Ramos (cell line): ENCODE data around the gene IGSF21.

Source experiments
- in situ Hi-C: fragments of 300-500 bp; cut with MboI; formaldehyde crosslinking; loops from one replicate; pipeline ENCODE4 v1.14.3; 2022; ENCODE audit warnings: low sequenced_read_pairs; ENCODE audit not compliant: unreplicated experiment

IGSF21 gene

DNA sequence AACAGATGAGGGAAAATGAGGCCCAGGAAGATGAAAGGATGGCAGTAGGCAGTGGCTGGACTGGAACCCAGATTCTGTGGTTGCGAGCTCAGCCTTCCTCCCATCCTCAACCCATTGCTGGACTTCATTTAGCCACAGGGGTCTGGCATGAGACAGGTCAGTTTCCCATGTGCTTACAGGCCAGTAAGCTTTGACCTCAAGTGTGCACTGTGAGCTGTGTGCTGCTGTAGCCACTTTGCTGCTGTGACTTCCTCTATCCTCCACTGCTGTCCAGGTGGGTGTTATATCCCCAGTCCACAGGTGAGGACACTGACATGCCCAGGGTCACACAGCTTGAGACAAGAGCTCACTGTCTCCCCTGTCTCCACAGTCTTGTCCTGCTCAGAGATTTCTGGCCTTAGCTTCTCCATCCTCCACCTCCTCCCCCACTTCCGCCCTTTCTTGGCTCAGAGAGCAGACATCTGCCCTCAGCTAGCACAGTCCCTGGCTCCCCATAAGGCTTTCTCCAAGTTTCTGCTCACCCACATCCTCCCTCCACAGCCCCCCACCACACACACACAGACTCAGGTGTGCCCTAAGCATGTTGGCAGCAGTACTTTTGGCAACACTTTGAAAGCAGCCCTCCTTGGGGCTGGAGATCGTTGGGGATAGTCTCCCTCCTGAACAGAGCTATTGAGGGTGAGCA is 7.3 kb downstream of the IGSF21 start:
- in situ Hi-C loops = loop anchor here (25.0 kb wide), 1 partner anchor 453 kb away; no protein-coding TSS in a partner anchor

DNA sequence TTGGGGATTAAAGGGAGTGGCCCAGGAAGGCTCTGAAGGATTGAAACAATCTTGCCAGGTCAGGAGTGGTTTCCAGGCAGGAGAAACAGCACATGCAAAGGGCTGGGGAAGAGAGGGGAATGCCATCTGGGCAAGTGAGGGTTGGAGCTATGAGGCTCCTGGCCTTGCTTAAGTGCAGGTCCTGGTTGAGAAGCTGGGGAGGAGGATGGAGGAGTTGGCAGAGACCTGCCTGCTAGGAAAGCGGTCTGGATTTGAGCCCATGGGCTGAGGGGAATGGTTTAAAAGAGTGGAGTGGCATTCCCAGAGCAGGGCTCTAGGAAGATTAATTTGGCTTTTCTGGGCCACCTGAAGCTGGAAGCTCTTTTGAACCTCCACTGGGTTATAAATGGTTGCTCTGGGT is 9.2 kb downstream of the IGSF21 start:
- in situ Hi-C loops = loop anchor here (25.0 kb wide), 1 partner anchor 454 kb away; no protein-coding TSS in a partner anchor

DNA sequence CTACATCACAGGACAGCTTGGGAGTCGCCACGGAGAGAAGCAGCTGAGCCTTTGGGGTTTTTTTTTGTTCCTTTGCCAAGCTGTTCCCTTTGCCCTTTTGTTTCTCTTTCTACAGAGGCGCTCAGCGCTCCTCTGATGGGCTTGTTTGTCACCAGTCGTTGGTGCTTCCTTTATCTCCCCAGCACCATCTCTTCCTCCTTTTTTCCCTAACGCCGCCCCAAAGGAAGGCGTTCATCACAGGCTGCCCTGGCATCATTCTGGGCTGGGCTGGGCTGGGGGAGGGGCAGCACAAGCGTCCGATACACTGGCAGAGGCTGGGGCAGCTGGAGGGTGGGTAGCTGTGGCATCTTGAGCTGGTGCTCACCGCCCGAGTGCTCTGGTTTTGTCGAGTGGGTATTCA is 10.5 kb downstream of the IGSF21 start:
- in situ Hi-C loops = loop anchor here (25.0 kb wide), 1 partner anchor 456 kb away; no protein-coding TSS in a partner anchor

DNA sequence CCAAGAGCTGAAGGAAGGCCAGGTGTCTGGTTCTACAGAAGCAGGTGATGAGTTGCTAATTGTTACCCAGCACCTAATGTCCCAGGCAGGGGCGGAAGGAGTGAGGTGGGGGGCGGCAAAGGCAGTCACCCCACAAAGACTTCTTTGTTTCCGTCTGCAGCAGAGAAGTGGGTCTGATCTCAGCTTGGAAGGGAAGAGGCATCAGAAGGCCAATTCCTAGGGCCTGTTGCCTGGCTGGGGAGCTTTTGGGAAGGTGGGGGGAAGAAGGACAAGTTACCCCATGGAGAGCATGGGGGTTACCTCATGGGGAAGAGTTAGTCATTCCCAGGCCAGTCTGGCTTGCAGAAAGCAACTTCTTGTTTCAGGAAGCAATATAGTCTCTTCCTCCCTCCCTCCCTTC is 10.9 kb downstream of the IGSF21 start:
- in situ Hi-C loops = loop anchor here (25.0 kb wide), 1 partner anchor 456 kb away; no protein-coding TSS in a partner anchor

DNA sequence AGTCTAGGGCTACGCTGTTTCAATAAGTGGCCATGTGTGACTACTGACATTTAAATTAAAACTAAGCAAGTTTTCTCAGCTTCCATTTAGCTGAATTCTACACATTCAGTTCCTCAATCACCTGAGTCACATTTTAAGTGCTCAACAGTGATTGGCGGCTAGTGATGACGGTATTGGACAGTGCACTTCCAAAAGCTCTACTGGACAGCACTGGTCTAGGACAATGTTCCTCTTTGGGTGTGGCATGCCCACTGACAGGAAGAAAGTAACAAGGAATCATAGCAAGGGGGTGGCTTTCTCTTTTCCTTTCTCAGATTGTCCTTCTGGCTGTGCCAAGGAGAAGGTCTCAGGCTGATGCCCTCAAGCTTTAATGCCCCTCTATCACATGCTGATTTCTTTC is 11.7 kb downstream of the IGSF21 start:
- in situ Hi-C loops = loop anchor here (25.0 kb wide), 1 partner anchor 457 kb away; no protein-coding TSS in a partner anchor

DNA sequence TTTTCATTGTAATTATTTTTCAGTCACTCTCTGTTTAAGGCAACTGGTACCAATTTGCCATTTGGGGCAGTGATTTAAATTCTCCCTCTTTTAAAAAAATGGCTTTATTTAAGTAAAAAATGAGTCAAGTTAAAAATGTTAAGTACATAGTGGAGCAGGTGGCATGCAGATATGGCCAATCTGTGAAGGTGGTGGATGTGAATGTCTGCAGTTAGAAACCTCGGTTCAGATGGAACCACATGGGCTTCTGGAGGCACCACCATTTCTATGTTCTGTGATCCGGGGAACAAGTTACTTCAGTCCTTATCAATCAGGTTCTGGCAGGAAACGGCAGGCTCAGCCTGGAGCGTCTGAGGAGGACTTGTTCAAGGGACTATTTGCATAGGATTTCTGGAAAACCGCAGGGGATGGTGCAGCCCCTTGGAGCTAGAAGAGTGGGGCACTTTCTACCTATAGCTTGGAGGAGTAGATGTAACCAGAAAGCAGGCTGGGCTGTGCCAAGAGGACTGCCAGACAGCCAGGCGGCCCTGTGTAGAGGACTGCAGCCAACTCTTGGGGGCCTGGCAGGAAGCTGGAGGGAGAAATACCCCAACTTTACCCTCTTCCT is 12.3 kb downstream of the IGSF21 start:
- in situ Hi-C loops = loop anchor here (25.0 kb wide), 1 partner anchor 458 kb away; no protein-coding TSS in a partner anchor

DNA sequence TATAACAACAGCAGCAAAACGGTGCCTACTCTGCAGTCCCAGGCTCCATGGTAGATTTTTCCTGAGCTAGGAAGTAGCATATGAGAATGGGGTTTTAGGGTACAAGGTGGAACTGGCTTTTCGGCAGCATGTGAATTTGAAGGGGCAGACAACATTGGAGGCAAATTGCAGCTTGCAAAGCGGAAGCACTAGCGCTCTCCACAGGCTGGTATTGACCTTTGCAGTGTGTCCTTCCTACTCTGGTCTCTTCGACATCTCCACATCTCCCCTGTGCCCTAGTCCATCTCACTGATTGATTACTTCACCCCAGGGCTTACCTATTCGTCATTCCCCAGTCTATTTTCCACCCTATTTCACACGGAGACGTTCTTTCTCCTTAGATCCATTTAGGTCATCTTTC is 13.0 kb downstream of the IGSF21 start:
- in situ Hi-C loops = loop anchor here (25.0 kb wide), 1 partner anchor 458 kb away; no protein-coding TSS in a partner anchor

DNA sequence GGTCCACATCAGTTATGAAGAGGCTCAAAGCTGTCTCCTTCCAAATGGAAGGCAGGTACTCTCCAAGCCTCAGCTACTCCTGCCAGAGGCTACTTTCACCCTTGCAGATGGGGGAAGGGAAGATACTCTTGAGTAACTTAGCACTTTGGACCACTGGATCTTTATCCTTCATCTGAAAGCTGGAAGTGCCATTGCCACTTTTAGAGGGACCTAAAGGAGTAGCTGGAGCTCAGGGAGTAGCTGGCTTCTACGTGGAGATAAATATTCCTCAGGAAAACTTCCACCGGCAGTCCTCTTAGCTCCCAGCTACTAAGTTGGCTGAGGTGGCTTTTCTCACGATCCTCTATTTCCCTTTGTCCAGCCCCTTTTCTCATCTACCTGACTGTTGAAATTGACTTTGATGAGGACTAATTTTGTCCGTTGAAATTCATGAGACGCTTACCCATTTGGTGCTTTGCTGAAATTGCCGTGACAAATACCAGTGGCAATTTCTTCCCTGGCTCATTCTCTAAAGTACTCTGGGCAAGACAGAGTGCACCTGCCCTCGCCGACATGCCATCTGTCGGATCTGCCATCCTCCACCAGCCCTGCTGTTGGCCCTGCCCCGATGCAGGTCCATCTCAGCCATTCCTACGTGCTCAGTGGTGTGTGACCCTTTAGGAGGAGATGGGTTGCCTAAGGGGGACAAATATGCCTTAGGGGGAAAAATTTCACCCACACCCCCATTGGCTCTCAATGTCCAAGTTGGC is 13.6 kb downstream of the IGSF21 start:
- in situ Hi-C loops = loop anchor here (25.0 kb wide), 1 partner anchor 459 kb away; no protein-coding TSS in a partner anchor

DNA sequence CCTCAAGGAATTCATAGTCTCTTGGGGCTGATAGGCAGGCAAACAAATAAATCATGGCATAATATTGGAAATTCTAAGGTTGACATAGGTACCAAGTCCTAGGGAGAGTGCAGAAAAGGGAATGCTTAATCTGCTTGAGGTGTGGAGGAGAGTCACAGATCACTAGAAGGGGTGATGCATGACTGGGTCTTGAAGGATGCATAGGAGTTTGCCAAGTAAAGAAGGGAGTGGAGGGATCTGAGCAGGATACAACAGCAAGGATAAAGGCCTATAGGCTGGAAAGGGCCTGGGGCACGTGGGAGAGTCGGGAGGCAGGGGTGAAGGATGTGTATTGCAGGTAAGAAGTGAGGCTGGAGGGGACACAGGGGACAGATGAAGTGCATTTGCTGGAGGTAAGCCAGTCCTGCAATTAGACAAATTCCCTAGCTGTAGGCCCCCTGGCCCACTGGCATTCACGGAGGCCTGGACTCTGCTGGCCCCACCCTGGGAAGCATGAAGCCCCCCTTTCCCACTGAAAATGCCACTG is 15.9 kb downstream of the IGSF21 start:
- in situ Hi-C loops = loop anchor here (25.0 kb wide), 1 partner anchor 461 kb away; no protein-coding TSS in a partner anchor

DNA sequence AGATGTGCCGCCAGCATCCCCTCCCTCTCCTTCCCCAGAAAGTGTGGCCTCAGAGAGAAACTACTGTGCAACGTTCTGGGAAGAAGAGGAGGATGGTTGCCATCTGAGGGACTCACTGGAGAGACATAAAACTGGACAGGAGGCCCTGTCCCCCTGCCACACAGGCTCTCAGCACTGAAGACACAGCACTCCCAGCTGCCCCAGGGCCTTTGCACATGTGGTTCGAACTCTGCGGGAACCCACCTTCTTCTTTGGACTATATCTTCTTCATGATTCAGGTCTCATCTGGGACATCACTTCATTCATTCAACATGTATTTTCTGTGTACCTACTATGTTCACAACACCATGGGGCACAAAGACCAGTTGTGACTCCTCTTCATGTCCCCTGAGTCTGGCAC is 17.4 kb downstream of the IGSF21 start:
- in situ Hi-C loops = loop anchor here (25.0 kb wide), 1 partner anchor 463 kb away; no protein-coding TSS in a partner anchor

DNA sequence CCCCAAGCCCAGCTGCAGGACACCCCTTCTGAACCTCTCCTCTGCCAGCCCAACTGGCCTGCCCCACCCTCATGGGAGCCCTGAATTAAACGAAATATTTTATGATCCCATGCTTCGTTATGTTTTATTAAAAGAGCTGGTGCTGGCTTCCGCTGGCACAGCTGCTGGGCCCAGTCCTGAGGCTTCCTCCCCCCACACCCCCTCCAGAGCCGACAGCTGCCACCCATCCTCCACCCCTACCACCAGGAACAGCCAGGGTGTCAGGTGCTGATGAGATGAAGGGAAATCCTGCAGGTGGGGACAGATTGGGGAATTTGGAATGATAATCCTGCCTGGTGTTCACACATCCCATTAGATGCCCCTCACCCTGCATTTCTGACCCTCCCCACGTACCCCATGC is 19.0 kb downstream of the IGSF21 start:
- in situ Hi-C loops = no loop called here

DNA sequence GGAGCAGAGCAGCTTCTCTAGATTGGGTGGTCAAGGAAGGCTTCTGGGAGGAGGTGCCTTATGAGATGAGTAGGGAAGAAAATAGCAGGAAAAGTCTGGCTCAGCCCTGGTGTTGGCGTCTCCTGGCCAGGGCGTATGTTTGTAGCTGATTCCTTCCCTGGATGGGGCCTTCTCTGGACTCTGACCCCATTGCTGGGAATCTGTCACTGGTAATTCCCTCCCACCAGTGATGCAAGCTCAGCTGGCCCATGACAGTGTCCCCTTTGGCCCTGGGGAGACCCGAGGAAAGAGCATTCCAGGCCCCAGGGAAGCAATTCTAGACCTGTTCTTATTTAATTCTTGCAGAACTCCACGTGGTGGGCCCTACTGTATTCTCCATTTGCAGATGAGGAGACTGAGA is 20.7 kb downstream of the IGSF21 start:
- in situ Hi-C loops = no loop called here

DNA sequence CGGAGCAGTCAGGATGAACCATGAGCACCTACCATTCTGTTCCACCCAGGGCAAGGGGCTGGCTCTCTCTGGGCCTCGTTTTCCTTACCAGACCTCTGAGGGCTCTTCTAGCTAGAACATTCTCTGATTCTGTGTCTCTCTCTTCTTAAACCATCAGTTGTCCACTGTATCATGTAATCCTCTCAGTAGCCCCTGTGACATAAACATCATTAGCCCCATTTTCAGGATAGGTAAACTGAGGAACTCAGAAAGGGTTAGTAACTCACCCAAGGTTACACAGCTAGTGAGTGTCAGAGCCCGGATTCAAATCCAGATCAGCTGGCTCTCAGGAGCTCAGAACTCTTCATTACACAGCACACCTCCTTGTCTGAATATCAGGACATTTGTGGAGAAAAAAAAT is 22.8 kb downstream of the IGSF21 start:
- in situ Hi-C loops = no loop called here

DNA sequence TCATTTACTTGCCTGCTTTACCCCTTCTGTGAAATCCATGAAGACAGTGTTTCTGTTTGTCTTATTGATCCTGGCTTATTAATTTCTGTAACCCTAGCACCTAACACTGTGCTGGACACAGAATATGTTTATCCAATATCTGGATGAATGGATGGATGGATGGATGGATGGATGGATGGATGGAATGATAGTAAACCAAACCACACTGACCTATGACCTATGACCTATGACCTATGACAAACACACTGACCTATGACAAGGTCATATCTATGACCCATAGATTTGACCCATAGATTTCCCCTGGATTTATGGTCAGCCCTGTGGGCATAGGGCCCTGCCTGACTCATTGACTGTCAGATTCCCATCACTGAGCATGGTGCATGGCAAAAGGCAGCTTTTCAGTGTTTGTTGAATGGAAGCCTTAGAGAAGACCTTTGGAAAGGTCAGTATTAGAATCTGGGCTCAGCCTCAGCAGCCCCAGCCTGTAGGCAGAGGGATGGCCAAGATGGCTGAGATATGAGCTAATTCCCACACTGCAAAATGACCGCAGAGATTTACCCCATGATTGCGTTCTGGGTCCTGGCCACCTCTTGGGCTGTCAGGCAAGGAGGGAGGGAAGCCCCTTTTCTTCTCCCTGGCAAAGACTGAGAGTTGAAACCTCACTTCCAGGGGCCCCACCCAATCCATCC is 24.6 kb downstream of the IGSF21 start:
- in situ Hi-C loops = no loop called here

DNA sequence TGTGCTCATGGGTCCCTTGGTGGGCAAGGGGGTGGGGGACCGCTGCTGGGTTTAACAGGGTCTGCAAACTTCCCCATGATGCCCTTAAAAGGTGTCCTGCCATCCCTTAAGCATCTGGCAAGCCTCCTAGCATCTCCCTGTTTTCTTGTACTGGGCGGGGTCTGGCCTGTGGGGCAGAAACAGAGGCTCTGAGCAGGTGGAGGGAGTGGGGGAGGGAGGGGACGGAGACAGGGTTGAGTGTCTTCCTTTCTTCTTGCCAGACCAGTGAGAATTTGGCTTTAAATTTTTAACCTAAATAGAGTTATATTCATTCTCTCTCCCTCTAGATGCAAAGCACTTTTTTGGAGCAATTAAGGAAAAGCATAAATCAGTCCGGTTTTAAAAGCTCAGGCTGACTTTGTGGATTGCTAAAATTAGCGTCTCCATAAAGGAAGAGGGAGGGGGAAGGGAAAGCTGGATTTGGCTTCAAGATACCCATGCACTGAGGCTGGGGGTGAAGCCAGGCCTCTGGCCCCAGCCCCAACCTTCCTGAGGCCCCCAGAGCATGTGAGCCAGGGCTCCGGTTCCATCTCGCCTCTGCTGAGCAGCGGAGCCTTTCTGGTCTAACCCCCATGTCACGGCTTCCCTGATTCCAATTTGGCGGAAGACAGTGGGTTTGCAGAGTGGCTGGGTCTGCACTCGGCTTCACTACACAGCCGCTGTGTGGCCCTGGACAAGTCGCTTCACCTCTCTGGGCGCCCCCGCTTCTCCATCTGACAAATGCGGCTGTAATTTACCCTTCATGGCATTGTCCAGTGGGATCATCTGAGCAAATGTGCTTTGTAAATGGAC is 25.3 kb downstream of the IGSF21 start:
- in situ Hi-C loops = no loop called here

DNA sequence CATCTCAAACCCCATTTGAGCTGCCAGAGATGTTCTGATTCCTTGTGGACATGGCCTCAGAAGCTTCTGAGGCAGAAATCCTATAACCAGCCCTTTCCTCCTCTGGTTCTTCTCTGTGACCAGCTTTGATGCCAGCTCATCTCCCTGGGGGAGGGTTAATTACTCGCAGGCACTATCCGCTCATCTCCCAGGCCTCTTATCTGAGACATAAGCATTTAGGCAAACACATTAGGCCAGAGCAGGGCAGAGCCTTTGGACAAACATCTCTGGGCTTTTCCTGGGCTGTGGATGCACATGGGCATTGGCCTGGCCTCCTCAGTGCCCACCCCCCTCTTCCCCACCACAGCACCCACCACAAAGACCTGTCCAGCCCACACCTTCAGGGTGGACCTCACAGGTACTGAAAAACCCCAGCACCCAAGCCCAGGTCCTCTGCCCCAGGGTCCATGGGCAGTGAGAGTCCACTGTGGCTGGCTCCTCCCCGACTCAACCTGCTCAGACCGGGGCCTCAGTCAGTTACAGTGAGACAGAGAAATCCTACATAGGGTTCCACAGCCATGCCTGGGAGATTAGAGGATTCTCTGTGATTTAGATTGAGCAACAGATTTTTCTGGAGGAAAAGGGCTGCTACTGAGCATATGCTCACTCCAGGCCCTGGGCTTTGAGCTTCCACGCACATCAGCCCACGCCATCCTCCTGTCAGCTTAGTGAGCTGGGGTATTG is 26.9 kb downstream of the IGSF21 start:
- in situ Hi-C loops = no loop called here

DNA sequence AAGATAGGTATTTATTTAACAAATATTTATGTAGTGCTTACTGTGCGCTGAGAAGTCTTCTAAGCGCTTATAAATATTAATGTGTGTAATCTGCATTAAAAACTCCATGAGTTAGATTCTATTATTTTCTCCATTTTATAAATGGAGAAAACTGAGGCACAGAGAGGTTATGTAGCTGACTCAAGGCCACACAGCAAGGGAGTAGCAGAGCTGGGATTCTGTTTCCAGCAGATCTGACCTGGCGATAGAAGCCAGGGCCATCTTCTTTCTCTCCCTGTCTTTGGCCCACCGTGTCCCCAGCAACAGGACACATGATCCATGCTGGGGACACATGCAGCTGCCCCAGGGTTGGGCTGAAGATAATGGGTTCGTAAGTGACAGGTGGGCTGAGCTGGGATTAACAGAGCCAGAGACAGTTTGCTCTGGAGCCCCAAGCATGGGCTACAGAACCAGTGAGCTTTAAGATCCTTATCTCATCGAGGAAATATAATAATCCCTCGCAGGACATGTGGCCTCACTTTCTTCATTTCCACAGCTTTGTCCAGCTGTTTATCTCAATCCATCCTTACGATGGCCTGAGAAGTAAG is 30.3 kb downstream of the IGSF21 start:
- in situ Hi-C loops = no loop called here
